Right ventricle myocardium superior (tissue), 1 donor: ENCODE results near the gene TLR5. TPM values are rescaled to one million over a fixed set of nuclear protein-coding genes. Genes with fewer than 3 reads are reported as not detected.

Source experiments
- ATAC-seq: fragments of 200-7000 bp; cut with Tn5 transposase; one replicate; pipeline ENCODE4 v1.9.1; 2020; ENCODE audit warnings: mild to moderate bottlenecking; ENCODE audit not compliant: poor library complexity
- DNase-seq: peaks from one replicate; pipeline ENCODE4 v3.0.0-alpha.2; 2020
- intact Hi-C: fragments of 100-400 bp; cut with DNase I; formaldehyde crosslinking; loops from one replicate; pipeline ENCODE4 v1.11.2; 2022
- total RNA-seq: library from RNA; stranded (reverse); fragmentation: NEBNext Ultra II Directional; extraction: Animal tissue kit (Norgen Biotek cat#: 25700); gene quantifications from one replicate; pipeline ENCODE4 v1.2.1, GENCODE V29; 2021
- donor health status: DM: no; HTN: yes; CAD: no; lungs with severe emphysema.

TLR5 gene
- total RNA-seq, 1 donor from 2014 or later, result 3.0 TPM

DNA sequence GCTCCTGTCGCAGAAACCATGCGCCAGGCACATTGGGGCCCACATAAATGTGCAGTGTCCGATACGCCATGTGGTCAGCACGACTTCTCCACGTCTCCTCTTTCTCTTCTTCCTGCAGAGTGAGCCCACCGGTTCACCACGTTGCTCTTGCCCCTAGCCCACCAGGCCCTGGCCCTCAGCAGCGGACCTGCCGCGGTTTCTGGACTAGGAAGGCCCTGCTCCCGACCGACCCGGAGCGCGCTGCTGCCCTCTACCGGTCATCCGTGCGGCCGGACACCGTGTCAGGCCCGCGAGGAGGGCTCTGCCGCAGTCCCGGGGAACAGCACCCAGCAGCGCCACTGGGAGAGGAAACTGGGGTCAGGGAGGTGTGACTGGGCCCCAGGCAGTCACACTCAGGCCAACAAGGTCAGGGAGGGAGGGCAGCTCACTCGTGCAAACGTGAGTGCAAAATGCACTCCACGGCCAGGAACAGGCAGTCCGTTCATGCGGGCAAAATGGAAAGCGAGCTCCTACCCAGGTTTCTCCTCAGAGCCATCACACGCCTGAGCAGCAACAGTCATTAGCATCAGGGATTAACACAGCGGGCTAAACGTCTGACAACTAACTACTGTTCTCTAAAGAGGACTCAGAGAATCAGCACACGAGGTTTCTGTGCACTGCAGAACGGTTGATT is 13.7 kb downstream of the TLR5 start:
- DNase-seq (peak; percentile 88), ATAC-seq (peak; percentile 83)
- intact Hi-C loops, result no loop called here

DNA sequence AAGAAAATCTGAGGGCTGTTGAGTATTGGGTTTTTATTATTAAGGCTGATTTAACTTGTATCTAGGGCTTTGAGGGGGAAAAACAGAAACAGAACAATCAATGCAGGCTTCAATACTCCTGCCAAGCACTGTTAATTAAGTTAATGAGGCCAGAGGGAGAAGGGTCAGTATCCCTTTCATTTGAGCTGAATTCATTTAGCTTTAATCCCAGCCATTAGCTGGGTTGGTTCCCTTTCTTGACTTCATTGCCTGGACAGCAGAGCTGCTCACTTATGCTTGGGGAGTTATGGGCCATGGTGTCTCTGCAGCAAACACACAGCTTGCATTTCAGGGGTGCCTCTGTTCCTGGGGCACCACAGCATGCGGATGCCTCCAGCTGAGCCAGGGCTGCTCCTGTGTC is 16.3 kb downstream of the TLR5 start:
- ATAC-seq, result no peak
- DNase-seq, result no peak
- intact Hi-C loops, result no loop called here

DNA sequence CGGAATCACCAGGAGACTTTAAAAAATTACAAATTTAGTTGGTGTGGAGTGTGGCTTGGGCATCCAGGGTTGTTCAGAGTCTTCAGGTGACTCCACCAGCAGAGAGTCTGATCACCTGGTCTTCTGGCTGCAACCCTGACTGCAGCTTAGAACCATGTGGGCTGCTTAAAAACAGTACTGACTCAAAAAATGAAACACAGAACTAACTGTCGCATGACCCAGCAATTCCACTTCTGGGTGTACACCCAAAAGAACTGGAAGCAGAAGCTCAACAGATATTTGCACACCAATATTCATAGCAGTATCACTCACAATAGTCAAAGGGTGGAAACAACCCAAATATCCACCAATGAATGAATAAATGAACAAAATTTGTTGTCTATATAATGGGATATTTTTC is 17.3 kb downstream of the TLR5 start:
- ATAC-seq, result no peak
- intact Hi-C loops, result no loop called here
- no peak for DNase-seq

DNA sequence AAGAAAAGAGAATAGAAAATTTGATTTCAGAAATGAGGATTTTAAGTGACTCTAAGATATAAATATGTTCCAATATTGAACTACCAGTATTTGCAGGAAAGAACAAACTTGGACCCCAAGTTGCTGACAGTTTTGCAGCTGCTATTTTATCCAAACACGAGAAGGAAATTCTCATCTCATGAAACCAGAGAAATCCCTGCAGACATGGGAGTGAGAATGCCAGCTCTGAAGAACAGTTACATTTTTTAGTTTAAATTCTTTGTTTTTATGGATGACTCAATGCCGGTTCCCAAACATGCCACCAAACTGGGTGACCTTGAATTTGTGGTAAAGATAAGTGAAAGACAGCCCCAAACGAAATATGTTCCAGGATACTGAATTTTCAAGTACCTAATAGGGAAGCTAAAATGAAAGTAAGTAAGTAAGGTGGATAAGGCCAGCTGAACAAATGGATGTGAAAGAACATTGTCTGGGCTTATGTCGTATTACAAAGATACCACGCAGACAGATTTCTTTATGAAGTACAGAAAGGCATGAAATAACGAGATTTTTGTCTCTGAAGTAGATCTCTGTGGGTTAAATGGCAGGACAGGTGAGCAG is 19.9 kb downstream of the TLR5 start:
- no peak for DNase-seq
- no peak for ATAC-seq
- intact Hi-C loops, result no loop called here

DNA sequence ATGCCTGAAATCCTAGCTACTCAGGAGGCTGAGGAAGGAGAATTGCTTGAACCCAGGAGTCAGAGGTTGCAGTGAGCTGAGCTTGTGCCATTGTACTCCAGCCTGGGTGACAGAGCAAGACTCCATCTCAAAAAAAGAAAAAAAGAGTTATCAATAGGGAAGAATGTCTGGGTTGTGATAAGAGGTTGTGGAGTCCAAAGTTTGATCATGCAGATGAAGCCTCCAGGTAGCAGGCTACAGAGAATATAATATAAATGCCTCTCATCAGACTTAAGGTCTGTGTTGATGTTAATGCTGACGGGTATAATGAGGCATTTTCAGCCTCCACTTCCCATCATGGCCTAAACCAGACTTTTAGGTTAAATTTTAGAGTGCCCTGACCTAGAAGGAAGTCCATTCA is 24.6 kb downstream of the TLR5 start:
- intact Hi-C loops, result no loop called here
- DNase-seq (no peak), ATAC-seq (no peak)

DNA sequence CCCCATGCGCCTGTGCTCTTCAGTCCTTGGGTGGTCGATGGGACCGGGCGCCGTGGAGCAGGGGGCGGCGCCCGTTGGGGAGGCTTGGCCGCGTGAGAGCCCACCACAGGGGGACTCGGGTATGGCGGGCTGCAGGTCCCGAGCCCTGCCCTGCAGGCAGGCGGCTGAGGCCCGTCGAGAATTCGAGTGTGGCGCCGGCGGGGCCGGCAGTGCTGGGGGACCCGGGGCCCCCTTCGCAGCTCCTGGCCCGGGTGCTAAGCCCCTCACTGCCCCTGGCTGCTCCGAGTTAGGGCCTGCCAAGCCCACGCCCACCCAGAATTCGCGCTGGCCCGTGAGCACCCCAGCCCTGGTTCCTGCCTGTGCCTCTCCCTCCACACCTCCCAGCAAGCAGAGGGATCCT is 26.1 kb downstream of the TLR5 start:
- ATAC-seq (no peak), DNase-seq (no peak)
- intact Hi-C loops, result no loop called here

DNA sequence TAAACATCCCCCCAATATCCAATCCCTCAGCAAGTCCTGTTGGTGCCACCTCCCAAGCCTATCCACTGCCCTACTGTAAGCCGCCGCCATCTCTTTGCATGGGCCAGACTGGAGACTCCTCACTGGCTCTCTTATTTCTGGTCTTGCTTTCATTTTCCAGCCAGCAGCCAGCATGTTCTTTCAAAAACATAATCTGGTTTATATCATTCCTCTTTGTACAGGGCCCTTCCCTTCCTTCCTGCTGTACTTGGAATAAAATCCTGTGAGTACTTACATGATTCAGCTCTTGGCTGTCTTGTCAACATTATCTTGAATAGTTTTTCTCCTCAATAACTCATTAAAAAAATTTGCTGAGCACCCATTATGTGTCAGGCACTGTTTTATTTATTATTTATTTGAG is 28.2 kb downstream of the TLR5 start:
- intact Hi-C loops, result no loop called here
- ATAC-seq (peak; percentile 78), DNase-seq (no peak)

DNA sequence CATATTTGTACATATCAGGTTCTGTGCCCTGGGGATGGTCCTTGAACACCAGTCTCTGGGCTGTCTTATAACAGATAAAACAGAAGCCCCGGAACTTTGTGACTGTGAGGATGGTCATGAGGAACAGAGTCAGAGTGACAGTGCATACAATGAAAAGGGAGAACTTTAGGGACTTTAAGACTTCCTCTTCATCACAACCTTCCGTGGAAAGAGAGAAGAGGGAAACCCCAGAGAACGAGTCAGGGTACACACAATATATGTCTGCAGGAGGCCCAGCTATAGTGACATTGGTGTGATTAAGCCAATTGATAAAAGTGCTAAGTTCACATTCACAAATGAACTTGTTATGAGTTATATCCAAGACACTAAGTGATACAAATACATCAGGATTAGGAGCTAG is 32.1 kb downstream of the TLR5 start:
- no peak for ATAC-seq
- DNase-seq, result no peak
- intact Hi-C loops, result no loop called here

DNA sequence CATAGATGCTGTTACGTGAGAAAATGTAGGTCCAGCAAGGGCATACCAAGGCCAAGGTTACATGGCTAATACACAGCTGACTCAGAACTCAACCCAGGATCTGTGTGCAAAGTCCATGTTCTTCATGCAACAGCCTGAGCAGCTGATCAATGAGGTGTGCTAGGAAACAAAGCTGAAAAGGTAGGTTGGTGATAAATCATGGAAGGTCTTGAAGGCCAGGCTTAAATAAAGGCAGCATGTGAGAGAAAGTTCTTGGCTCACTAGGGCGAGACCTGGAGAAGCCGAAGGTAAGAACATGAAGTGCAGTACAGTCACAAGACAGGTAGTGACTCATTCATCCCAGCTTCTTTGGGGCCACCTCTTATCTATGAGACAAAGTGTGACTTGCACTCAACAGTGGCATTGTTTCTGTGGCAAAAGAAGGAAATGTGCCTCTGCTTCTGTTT is 33.4 kb downstream of the TLR5 start:
- ATAC-seq, result no peak
- intact Hi-C loops, result no loop called here
- no peak for DNase-seq

DNA sequence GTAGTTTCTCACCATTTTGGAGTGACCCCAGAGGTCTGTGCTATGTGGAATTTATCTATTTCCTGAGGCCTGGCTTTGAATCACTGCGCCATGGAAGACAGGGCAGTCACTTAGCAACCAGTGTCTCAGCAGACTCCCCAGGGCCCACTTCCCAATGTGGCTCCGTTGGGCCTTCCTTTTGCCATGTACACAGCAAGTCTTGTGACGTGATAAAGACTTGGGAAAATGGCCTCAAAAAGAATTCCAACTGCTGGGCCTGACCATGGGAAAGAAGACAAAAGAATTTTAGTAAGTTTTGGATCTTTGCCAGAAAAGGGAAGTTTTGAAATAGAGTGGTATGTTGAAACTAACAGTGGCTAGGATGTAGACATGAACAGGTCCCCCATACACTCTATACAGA is 36.2 kb downstream of the TLR5 start:
- intact Hi-C loops, result no loop called here
- ATAC-seq (no peak), DNase-seq (no peak)

DNA sequence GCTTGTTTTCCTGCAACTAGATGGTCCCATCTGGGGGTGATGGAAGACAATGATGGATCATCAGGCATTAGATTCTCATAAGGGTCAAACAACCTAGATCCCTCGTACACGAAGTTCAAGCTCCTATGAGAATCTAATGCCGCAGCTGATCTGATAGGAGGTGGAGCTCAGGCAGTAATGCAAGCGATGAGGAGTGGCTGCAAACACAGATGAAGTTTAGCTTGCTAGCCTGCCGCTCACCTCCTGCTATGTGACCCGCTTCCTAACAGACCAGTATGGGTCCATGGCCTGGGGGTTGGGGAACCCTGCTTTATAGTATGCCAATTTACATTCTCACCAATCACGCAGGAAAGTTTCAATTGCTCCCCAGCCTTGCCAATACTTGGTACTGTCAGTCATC is 37.5 kb downstream of the TLR5 start:
- ATAC-seq (no peak), DNase-seq (no peak)
- intact Hi-C loops, result no loop called here

DNA sequence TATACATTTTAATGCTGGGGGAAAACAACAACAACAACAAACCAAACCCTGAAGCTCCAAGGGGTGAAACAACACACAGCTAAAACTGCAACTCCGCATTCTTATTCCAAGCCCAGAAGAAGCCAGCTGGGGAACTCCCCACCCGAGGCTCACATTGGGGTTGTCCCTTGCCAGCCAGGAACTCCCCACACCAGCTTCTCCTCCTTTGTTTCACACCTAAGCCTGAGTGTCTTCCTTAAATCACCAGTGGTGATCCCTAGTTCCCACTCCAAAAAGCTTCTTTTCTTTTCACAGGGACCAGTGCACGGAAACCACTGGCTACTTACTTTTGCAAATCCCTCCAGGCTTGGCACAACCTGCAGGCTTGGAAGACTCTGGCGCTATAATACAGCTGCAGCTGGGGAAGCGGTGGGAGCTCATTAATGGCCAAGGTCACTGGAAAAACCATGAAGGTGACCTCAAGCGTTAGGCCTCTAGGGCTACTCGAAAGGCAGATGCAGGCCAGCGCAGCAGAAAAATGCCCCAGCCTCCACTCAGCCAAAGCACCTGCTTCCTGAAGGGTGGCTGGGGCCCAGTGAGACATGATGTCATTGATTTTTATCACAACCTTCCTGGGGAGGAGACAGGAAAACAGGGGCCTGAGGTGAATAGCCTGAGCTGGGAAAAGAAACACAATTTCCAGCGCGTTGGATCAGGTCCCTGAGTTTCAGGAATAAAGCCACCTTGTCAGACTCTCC is 40.1 kb downstream of the TLR5 start:
- ATAC-seq (peak; percentile 59), DNase-seq (peak; percentile 54)
- intact Hi-C loops, result no loop called here

DNA sequence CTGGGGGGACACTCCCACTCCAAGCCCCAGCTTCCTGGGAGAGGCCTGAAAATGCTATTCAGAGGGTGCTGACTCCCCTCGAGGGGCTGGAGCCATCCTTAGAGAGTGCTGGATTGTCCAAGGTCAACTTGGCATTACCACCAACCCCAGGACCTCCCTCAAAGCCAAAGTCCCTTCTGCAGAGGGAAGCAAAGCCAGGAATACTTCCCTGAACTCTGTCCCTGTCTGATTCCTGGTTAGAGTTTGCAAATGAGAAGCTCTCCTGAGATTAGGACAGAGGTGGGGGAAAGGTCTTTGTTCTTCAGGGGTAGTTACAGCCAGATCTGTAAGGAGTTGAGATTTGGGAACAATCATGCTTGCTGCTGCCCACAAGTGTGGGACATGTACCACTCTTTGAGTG is 45.3 kb downstream of the TLR5 start:
- no peak for DNase-seq
- ATAC-seq, result no peak
- intact Hi-C loops, result no loop called here

DNA sequence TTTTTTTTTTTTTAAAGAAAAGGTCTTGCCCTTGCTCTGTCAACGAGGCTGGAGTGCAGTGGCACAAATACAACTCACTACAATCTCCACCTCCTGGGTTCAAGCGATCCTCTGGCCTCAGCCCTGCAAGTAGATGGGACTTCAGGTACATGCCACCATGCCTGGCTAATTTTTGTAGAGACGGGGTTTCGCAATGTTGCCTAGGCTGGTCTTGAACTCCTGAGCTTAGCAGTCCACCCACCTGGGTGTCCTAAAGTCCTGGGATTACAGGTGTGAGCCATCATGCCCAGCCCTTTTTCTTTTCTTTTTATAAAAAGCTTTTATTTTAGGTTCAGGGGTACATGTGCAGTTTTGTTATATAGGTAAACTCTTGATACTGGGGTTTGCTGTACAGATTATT is 47.2 kb downstream of the TLR5 start:
- no peak for DNase-seq
- ATAC-seq, result no peak
- intact Hi-C loops, result no loop called here

DNA sequence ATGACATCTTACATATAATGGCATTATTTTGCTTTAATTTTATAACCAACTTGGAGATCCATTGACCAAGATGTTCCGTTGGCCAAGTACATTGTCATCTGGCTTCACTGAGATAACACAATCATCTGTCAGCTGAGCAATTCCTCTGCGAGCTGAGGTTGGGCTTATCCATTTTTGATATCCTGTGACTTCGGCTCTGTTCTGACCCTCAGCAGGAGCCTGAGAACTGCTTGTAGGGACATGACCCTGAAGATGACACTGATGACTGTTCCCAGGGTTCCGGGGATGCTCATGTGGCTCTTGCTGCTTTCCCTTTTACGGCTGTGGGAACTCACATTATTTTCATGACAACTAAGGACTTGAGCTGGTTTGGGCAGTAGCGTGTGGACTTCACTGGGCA is 51.2 kb downstream of the TLR5 start:
- intact Hi-C loops, result no loop called here
- no peak for DNase-seq
- ATAC-seq, result peak; percentile 18

DNA sequence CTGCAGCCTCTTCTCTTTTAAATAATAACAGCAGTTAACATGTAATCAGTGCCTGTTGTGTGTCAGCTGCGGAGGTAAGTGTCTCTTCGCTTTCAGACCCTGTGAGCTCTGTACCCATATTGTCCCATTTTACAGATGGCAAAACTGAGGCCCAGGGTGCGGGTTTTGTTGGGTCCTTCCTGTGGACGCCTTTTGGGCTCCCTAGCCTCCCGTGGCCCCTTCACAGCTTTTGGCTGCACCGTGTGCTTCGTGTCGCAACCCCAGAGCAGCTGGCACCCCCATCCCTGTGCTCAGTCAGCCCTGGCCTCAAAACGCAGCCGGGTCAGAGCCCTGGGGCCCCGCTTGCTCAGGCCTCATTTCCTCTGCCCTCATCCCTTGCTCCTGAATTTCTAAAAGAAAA is 53.8 kb downstream of the TLR5 start:
- intact Hi-C loops, result no loop called here
- ATAC-seq (no peak), DNase-seq (no peak)

DNA sequence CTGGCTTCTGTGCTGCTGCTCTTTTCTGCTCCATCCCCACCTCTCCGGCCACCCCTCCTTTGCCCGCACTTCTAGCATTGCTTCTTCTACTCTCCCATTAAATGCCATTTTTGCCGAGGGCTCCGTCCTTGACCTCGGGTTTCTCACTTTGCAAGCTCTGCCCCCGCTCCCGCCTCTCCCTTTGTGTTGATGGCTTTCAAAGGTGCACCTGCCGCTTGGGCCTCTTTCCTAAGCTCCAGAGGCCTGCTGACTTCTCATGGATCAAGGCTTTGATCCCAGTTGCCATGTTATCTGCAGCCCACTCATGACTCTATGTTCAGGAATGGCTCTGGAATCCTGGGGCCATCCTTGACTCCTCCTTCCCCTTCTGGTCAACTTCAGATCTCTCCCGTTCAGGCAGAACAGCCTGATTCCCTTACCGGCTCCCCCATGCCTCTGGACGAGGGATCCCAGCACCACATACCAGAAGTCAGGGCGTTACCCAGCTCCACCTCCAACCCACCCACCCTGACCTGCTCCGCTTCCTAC is 54.3 kb downstream of the TLR5 start:
- intact Hi-C loops, result no loop called here
- ATAC-seq (no peak), DNase-seq (no peak)

DNA sequence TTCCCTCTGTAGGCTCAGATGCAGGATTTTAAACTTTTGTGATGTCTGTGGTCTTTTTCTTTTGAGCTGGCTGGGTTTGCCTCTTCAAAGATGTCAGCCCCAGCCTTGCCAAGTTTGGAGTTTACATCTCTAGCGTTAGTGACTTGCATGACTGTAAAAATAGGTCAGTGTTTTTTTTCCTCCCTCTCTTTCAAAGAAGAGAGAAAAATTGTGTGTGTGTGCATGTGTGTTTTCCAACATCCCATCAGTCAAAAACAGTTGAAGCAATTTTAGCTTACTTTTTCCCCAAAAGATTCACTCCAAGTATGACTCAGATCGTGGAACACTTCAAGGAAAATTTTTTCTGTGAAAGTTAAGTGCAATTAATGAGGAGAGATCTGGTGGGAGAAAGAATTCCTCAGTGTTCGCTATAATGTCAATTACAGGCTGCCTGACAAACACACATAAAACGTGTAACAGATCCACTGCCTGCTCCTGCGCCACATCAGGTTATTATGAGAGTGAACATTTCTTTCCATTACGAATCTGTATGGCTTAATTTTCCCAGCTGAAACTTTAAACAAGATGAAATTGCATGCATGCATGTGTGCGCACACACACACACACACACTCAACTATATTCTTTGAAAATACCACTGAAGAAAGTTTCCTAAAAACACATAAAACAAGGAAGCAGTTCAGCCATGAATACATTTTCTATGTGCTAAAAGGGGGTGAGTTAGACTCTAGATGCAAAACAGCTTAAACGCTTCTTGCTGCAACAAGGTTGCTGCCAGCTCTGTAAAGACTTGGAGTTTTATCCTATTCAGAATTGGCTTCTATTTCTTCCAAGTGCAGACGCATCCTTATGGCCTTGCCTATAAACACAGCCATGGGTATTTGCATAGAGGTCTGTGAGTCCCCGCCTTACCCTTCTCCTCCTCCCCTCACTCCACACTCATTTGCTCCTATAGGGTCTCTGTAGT is 55.5 kb downstream of the TLR5 start:
- DNase-seq, result no peak
- intact Hi-C loops, result no loop called here
- ATAC-seq, result no peak

DNA sequence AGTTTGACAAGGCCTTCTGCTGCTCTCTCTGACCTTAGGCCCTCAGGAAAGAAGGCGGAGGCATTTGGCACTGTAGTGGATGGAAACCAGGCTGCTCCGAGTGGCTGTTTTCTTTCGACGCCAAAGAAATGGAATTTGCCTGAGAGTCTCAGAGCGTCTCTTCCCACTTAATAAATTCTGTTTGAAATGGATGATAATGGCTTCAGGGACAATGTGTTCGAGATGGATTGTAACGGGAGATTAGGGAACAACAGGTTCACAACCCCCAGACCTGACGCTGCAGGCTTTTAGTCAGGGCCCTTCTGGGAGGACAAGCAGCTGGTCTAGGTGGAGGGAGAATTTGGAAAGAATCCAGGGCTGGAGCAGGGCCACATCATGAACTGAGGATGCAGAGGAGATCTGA is 58.6 kb downstream of the TLR5 start:
- ATAC-seq (no peak), DNase-seq (no peak)
- intact Hi-C loops, result loop anchor here (5.0 kb wide), 1 partner anchor 292 kb away; no protein-coding TSS in a partner anchor
